Esophagus muscularis mucosa (tissue), 4 donors: ENCODE measurements around the gene DIPK1A.

Experiments used
- EP300 ChIP-seq: sonication (generic); formaldehyde crosslinking; IDR thresholded peaks from one replicate; pipeline ENCODE4 v1.6.1; 2017; ENCODE audit warnings: antibody characterized with exemption
- POLR2A ChIP-seq: fragments of 450-650 bp; IDR thresholded peaks from one replicate; pipeline ENCODE4 v1.6.1; 2017; ENCODE audit warnings: antibody characterized with exemption, moderate library complexity, mild to moderate bottlenecking, low read depth
- POLR2AphosphoS5 ChIP-seq, 2 donors: sonication (generic); formaldehyde crosslinking; IDR thresholded peaks; one replicate each; pipeline ENCODE4 v1.6.1; 2017; ENCODE audit warnings: antibody characterized with exemption in 2 of 2
- TF ChIP-seq, protein P1 (sequence below), 3 experiments: fragments of 200-600 bp in 2 of 3; fragments of 450-650 bp in 1 of 3; sonication (generic) in 2 of 3; IDR thresholded peaks; one replicate each; pipeline ENCODE4 v1.5.1; 2017 to 2019; ENCODE audit warnings: antibody characterized with exemption in 3 of 3, mild to moderate bottlenecking in 2 of 3, moderate library complexity in 1 of 3

DNA sequence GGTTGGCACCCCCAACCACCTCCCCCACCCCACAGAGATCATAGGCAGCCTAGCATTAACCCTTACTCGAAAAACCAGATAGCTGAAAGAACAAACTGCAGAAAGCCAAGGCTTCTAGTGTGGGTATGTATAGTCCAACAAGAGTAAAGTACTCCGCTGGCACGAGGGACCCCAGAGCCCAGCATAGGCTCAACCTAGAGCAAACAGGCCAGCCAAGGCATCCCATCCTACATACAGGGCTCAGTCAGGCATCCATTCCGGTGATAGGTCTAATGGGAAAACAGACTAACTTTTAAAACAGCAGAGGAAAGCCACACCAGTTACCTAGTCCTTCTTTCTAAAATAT is 17.8 kb downstream of the DIPK1A start:
- TF ChIP-seq, protein P1, sequence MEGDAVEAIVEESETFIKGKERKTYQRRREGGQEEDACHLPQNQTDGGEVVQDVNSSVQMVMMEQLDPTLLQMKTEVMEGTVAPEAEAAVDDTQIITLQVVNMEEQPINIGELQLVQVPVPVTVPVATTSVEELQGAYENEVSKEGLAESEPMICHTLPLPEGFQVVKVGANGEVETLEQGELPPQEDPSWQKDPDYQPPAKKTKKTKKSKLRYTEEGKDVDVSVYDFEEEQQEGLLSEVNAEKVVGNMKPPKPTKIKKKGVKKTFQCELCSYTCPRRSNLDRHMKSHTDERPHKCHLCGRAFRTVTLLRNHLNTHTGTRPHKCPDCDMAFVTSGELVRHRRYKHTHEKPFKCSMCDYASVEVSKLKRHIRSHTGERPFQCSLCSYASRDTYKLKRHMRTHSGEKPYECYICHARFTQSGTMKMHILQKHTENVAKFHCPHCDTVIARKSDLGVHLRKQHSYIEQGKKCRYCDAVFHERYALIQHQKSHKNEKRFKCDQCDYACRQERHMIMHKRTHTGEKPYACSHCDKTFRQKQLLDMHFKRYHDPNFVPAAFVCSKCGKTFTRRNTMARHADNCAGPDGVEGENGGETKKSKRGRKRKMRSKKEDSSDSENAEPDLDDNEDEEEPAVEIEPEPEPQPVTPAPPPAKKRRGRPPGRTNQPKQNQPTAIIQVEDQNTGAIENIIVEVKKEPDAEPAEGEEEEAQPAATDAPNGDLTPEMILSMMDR (IDR thresholded peaks at IDR 0.05) = no peak
- no peak for TF ChIP-seq EP300
- TF ChIP-seq POLR2A = no peak
- TF ChIP-seq POLR2AphosphoS5 (IDR thresholded peaks at IDR 0.05) = no peak
